Endothelial cell of umbilical vein (primary cell): Measurements from ENCODE around the gene OAF. TPM values are rescaled to one million over a fixed set of nuclear protein-coding genes. Genes with fewer than 3 reads are reported as not detected.

Experiments used
- BruUV-seq: library from RNA; stranded (reverse); fragments of 400-500 nt; replicated peaks from 2 replicates; lab custom pipeline; 2021; lab: Mats Ljungman, UMichigan
- CTCF ChIA-PET: fragments of 300-600, 350-600 bp; sonication (Branson Sonifier 250); formaldehyde crosslinking; loops from one replicate; lab custom pipeline; 2021; ENCODE audit warnings: antibody characterized with exemption, inconsistent platforms; lab: Charles Lee
- POLR2A ChIA-PET: fragments of 300-600, 350-600 bp; sonication (Branson Sonifier 250); formaldehyde crosslinking; loops from one replicate; lab custom pipeline; 2021; ENCODE audit warnings: antibody characterized with exemption, inconsistent platforms; lab: Charles Lee
- DNase-seq: peaks from one replicate; pipeline ENCODE4 v3.0.0-alpha.2; 2011; ENCODE audit warnings: low read depth, low spot score
- FAIRE-seq: peaks from 2 replicates; lab custom pipeline; 2011; peaks lifted over from hg19 to GRCh38; lab: Jason Lieb, UNC
- H2AFZ ChIP-seq: 2 replicates; pipeline ENCODE4 v1.6.0; 2012; ENCODE audit warnings: low read depth, low read length, control low read depth, inconsistent platforms
- H3K27ac ChIP-seq: 2 replicates; pipeline ENCODE4 v1.5.1; 2011; ENCODE audit warnings: low read depth, mild to moderate bottlenecking, control low read depth, low read length, moderate library complexity; ENCODE audit not compliant: insufficient read depth
- H3K27me3 ChIP-seq, 2 experiments: 2 replicates each; pipeline versions ENCODE4 v1.6.0 to v1.6.1; 2011; ENCODE audit warnings: low read length in 2 of 2, mixed read lengths in 1 of 2; ENCODE audit not compliant: control insufficient read depth in 2 of 2, insufficient read depth in 2 of 2
- H3K36me3 ChIP-seq, 2 experiments: 2 replicates in 1 of 2; 3 replicates in 1 of 2; pipeline ENCODE4 v1.5.1; 2011; ENCODE audit warnings: low read length in 2 of 2, mild to moderate bottlenecking in 1 of 2, moderate library complexity in 1 of 2; ENCODE audit not compliant: control insufficient read depth in 2 of 2, insufficient read depth in 2 of 2; ENCODE audit errors: extremely low read depth in 1 of 2
- H3K4me1 ChIP-seq: 3 replicates; pipeline ENCODE4 v1.5.1; 2011; ENCODE audit warnings: mild to moderate bottlenecking, low read length; ENCODE audit not compliant: control insufficient read depth, insufficient read depth; ENCODE audit errors: extremely low read depth
- H3K4me2 ChIP-seq: 2 replicates; pipeline ENCODE4 v1.6.1; 2011; ENCODE audit warnings: low read length, control low read depth, mixed read lengths; ENCODE audit not compliant: insufficient read depth
- H3K4me3 ChIP-seq, 3 experiments: fragments of 200-600 bp in 1 of 3; sonication (generic), shearing (Covaris generic) in 1 of 3; replicated peaks in 1 of 3; 2 replicates each; pipeline ENCODE4 v1.5.1; 2011 to 2016; ENCODE audit warnings: control low read depth in 3 of 3, low read length in 3 of 3, mild to moderate bottlenecking in 2 of 3, inconsistent platforms in 1 of 3, low read depth in 1 of 3, moderate library complexity in 1 of 3; ENCODE audit not compliant: insufficient read depth in 1 of 3
- H3K79me2 ChIP-seq: 2 replicates; pipeline ENCODE4 v1.6.0; 2012; ENCODE audit warnings: low read length, inconsistent platforms; ENCODE audit not compliant: control insufficient read depth, insufficient read depth
- H3K9ac ChIP-seq: replicated peaks from 2 replicates; pipeline ENCODE3; 2011; ENCODE audit warnings: low read length, control low read depth; ENCODE audit not compliant: insufficient read depth; ENCODE audit errors: extremely low read depth
- H3K9me1 ChIP-seq: replicated peaks from 3 replicates; pipeline ENCODE4 v1.6.0; 2011; ENCODE audit warnings: mild to moderate bottlenecking, low read length; ENCODE audit not compliant: control insufficient read depth, insufficient read depth; ENCODE audit errors: extremely low read depth
- H3K9me3 ChIP-seq: replicated peaks from 2 replicates; pipeline ENCODE4 v1.5.1; 2012; ENCODE audit warnings: low read length, inconsistent platforms; ENCODE audit not compliant: control insufficient read depth, insufficient read depth
- H4K20me1 ChIP-seq: replicated peaks from 2 replicates; pipeline ENCODE3; 2011; ENCODE audit warnings: mild to moderate bottlenecking, low read length; ENCODE audit not compliant: control insufficient read depth, insufficient read depth; ENCODE audit errors: extremely low read depth
- CTCF ChIP-seq, 2 donors: IDR thresholded peaks; 1 replicate in 1 of 2; 2 replicates in 1 of 2; pipeline ENCODE4 v1.5.1; 2011; ENCODE audit warnings: low read length in 2 of 2, mild to moderate bottlenecking in 2 of 2, moderate library complexity in 2 of 2, control low read depth in 1 of 2, inconsistent platforms in 1 of 2, low read depth in 1 of 2; ENCODE audit not compliant: insufficient read depth in 1 of 2; ENCODE audit errors: extremely low read depth in 1 of 2
- EZH2 ChIP-seq: IDR thresholded peaks from 2 replicates; pipeline ENCODE4 v1.6.1; 2012; ENCODE audit warnings: borderline replicate concordance, low read depth, mild to moderate bottlenecking, moderate library complexity, low read length, inconsistent platforms; ENCODE audit not compliant: severe bottlenecking
- FOS ChIP-seq: IDR thresholded peaks from 2 replicates; pipeline ENCODE4 v1.6.1; 2011; ENCODE audit warnings: mild to moderate bottlenecking, low read length, moderate library complexity, borderline replicate concordance; ENCODE audit not compliant: insufficient read depth
- GATA2 ChIP-seq: IDR thresholded peaks from 2 replicates; pipeline ENCODE4 v1.7.0; 2011; ENCODE audit warnings: low read depth, mild to moderate bottlenecking, moderate library complexity, mixed read lengths, low read length; ENCODE audit not compliant: insufficient read length, insufficient read depth
- JUN ChIP-seq: IDR thresholded peaks from 2 replicates; pipeline ENCODE4 v1.6.1; 2011; ENCODE audit warnings: borderline replicate concordance, low read depth; ENCODE audit not compliant: insufficient read length, insufficient read depth
- MAX ChIP-seq: IDR thresholded peaks from 2 replicates; pipeline ENCODE4 v1.6.1; 2011; ENCODE audit not compliant: insufficient read depth, insufficient read length
- MYC ChIP-seq: IDR thresholded peaks from one replicate; pipeline ENCODE4 v1.6.1; 2011; ENCODE audit warnings: mild to moderate bottlenecking, low read depth, low read length
- POLR2A ChIP-seq: IDR thresholded peaks from 2 replicates; pipeline ENCODE4 v1.6.1; 2012; ENCODE audit warnings: low read depth, mild to moderate bottlenecking, control low read depth, low read length
- POLR2AphosphoS5 ChIP-seq: IDR thresholded peaks from 2 replicates; pipeline ENCODE4 v1.6.1; 2012; ENCODE audit warnings: low read depth, mild to moderate bottlenecking, control low read depth, low read length, moderate library complexity; ENCODE audit not compliant: insufficient read depth
- dilution Hi-C: fragments of 300-500 bp; cut with MboI; formaldehyde crosslinking; loops from one replicate; pipeline ENCODE4 v1.15.0; 2019; ENCODE audit warnings: low sequenced_read_pairs; ENCODE audit not compliant: extremely low pct_ligation_motif_present
- intact Hi-C: fragments of 100-400 bp; cut with micrococcal nuclease; formaldehyde crosslinking; loops from one replicate; pipeline ENCODE4 v1.10.0; 2022
- polyA plus RNA-seq, 4 experiments: library from polyadenylated mRNA; depleted of rRNA in 3 of 4; stranded (reverse) in 3 of 4; unstranded in 1 of 4; fragments of >200 nt; gene quantifications; 2 replicates each; pipeline versions ENCODE4 v1.2.1 to v1.2.3, GENCODE V29; 2011 to 2012; ENCODE audit warnings: missing spikeins in 1 of 4
- total RNA-seq: library from RNA; stranded (reverse); gene quantifications from 2 replicates; pipeline ENCODE4 v1.2.3, GENCODE V29; 2021

OAF gene
- total and polyA plus RNA-seq, 2 donors (not counting 3 experiments of a cell fraction or from before 2014, with no cell fraction given), result 32.1 to 33.8 TPM

- peaks cover 26 to 38% of the 10 kb centered on the region in 2 experiments for H3K27me3 ChIP-seq
- ChIA-PET CTCF (interaction anchor here (1.3 to 8.7 kb wide), 3 partner anchors 56 to 129 kb away, joined by 3 to 217 read pairs (median 17); no protein-coding TSS in a partner anchor), POLR2A (no interaction called here)
- no peaks in the 10 kb centered on the region for H3K4me1 ChIP-seq
- no TSS peak for BruUV-seq
- intact Hi-C loops, result no loop called here
- H3K9me1 ChIP-seq, result no peaks in the 10 kb centered on the region
- dilution Hi-C loops, result no loop called here
- FAIRE-seq (no peak), DNase-seq (no peak)
- no peak overlapping the region for H3K27ac ChIP-seq
- no peak overlapping the region for H3K9ac ChIP-seq
- no peaks in the 10 kb centered on the region for H3K36me3 ChIP-seq
- no peaks in the 10 kb centered on the region for H3K9me3 ChIP-seq
- H3K79me2 ChIP-seq, result no peaks in the 10 kb centered on the region
- TF ChIP-seq MAX, result no peak
- TF ChIP-seq GATA2, result no peak
- TF ChIP-seq EZH2, result no peak
- H3K4me2 ChIP-seq, result no peak overlapping the region
- no peak overlapping the region for H3K4me3 ChIP-seq
- no peak overlapping the region for H2AFZ ChIP-seq
- H4K20me1 ChIP-seq, result no peaks in the 10 kb centered on the region
Measured at GRCh38 chr11:120174866-120175265, 36.0 kb upstream of the OAF start.

- H3K9me3 ChIP-seq, result no peaks in the 10 kb centered on the region
- CTCF ChIA-PET, result interaction anchor here (0.7 to 5.5 kb wide), 8 partner anchors 9 to 126 kb away, joined by 3 to 71 read pairs (median 5); no protein-coding TSS in a partner anchor
- no TSS peak for BruUV-seq
- H3K9me1 ChIP-seq, result no peaks in the 10 kb centered on the region
- dilution Hi-C loops, result no loop called here
- H3K36me3 ChIP-seq, result no peaks in the 10 kb centered on the region
- H3K4me2 ChIP-seq, result no peak overlapping the region
- DNase-seq, result no peak
- no peak overlapping the region for H3K4me3 ChIP-seq
- intact Hi-C loops, result no loop called here
- FAIRE-seq, result no peak
- no peak overlapping the region for H3K9ac ChIP-seq
- no peak overlapping the region for H2AFZ ChIP-seq
- POLR2A ChIA-PET, result no interaction called here
- no peaks in the 10 kb centered on the region for H4K20me1 ChIP-seq
- peaks cover 5 to 23% of the 10 kb centered on the region in 2 experiments for H3K27me3 ChIP-seq
- H3K79me2 ChIP-seq, result no peaks in the 10 kb centered on the region
- H3K4me1 ChIP-seq, result no peaks in the 10 kb centered on the region
- TF ChIP-seq POLR2A, result no peak
- no peak for TF ChIP-seq POLR2AphosphoS5
- no peak for TF ChIP-seq FOS
- no peak for TF ChIP-seq CTCF (IDR thresholded peaks at IDR 0.05; ENCODE audit: extremely low read depth in 1 of 2, insufficient read depth in 1 of 2, low read depth in 1 of 2, low read length in 2 of 2)
- no peak for TF ChIP-seq MYC
- no peak for TF ChIP-seq JUN
- no peak for TF ChIP-seq GATA2
- no peak for TF ChIP-seq EZH2
- no peak for TF ChIP-seq MAX
- no peak overlapping the region for H3K27ac ChIP-seq
Measured at GRCh38 chr11:120178561-120179056, 32.2 kb upstream of the OAF start.
